HG03045 (cell line): ENCODE results near the gene SIGLEC9.

Experiments used
- ATAC-seq: cut with Tn5 transposase; IDR thresholded peaks from one replicate; pipeline ENCODE4 v1.9.1; 2021; ENCODE audit warnings: mild to moderate bottlenecking, moderate library complexity; ENCODE audit not compliant: unreplicated experiment

Gene SIGLEC9

DNA sequence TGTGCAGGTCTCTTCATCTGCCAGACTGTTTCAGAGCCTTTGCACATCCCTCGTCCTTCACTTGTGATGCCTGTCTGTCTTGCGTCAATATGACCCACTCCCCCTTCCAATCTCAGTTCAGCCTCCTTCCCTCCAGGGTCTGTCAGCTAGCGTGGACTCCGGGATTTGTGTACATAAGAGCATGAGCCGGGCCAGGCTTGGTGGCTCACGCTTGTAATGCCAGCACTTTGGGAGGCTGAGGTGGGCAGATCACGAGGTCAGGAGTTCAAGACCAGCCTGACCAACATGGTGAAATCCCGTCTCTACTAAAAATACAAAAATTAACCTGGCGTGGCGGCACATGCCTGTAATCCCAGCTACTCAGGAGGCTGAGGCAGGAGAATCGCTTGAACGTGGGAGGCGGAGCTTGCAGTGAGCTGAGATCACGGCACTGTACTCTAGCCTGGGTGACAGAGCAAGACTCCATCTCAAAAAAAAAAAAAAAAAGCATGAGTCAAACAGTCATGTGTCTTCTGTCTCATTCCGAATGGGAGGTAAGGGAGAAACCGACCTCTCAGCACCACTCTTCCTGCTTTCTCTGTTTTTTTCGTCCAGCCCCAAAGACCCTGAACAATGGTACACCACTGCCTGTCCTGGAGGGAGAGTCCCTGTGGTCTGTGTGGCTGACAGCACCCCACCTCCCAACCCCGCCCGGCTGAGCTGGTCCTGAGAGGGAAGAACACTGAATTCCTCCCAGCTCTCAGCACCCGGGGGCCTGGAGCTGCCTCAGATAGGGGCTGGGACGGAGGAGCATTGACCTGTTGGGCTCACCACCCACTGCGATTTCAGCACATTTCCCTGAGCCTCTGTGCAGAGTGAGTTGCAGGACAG is 2.4 kb upstream of the SIGLEC9 start:
- no peak for ATAC-seq

DNA sequence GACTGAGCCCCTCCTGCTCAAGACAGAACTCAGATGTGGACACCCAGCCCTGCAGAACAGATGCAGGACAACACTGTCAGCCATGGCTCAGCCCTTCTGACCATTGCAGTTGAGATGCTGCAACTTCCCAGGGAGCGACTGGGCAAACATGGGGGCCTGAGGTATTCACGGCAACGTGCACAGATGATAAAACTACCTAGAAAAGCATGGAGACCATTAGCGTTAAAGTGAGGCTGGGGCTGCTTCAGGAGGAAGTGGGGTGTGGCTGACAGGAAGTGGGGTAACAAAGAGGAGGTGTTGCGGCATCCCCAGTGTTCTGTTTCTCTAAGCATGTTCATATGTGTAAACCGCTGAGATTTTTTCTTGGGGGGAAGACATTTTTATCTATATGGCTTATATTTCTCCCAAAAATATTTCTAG is 1.3 kb upstream of the SIGLEC9 start:
- no peak for ATAC-seq

DNA sequence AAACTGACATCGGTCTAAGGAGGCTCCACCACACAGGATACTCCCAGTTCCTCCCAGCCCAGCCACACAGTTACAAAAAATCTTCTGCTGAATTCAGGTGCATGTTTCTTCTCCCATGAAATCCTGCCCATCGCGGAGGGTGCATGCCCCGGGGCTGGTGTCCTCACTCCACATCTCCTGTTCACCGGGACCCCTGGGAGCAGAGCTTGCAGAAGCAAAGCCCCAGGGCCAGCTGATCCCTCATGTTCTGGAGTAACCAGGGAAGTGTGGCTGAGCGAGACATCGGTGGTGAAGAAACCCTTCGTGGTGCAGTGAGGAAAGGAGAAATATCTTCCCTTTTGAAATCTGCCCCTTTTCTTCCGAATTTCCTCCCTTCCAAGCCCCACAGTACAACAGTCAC is 904 bp upstream of the SIGLEC9 start:
- no peak for ATAC-seq

DNA sequence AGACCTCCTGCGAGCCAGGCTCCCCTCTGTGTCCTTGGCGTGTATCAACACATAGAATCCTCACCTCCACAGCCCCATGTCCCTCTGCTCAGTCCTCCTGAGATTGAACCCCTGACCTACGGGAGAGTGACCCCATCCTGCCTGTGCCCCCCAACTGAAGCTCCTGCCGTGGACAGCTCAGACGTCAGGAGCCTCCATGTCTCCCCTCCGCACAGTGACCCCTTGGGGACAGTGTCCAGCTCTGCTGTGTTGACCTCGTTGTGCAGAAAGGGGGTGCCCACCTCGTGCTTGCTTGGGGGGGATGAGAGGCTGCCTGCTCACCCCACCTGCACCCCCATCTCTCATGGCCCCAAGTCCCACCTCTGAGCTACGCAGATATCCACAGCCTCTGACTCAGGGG is 490 bp upstream of the SIGLEC9 start:
- ATAC-seq = no peak

DNA sequence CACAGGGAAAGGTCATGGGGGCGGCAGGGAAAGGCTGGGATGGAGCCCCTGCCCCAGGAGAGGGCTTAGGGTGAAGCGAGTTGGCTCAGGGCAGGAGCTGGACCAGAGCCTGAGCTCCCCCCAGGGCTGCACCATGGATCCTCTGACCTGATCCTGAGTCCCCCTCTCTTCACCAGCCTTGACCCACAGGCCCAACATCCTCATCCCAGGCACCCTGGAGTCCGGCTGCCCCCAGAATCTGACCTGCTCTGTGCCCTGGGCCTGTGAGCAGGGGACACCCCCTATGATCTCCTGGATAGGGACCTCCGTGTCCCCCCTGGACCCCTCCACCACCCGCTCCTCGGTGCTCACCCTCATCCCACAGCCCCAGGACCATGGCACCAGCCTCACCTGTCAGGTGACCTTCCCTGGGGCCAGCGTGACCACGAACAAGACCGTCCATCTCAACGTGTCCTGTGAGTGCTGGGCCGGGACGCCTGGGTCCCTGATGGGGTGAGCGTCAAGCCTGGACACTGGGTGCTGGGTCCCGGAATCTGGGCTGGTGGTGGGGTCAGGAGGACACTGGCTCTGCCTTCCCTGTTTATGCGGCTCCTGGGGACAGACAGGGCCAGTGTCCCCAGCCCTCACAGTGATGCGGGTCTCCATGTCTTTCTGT is 842 bp downstream of the SIGLEC9 start:
- no peak for ATAC-seq

DNA sequence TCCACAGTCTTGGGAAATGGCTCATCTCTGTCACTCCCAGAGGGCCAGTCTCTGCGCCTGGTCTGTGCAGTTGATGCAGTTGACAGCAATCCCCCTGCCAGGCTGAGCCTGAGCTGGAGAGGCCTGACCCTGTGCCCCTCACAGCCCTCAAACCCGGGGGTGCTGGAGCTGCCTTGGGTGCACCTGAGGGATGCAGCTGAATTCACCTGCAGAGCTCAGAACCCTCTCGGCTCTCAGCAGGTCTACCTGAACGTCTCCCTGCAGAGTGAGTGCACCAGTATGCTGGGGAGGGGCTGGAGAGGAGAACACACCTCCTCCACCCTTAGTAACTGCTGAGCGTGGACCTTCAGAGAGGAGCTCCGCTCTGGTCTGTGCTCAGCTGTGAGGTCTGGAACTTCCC is 2.3 kb downstream of the SIGLEC9 start:
- no peak for ATAC-seq

DNA sequence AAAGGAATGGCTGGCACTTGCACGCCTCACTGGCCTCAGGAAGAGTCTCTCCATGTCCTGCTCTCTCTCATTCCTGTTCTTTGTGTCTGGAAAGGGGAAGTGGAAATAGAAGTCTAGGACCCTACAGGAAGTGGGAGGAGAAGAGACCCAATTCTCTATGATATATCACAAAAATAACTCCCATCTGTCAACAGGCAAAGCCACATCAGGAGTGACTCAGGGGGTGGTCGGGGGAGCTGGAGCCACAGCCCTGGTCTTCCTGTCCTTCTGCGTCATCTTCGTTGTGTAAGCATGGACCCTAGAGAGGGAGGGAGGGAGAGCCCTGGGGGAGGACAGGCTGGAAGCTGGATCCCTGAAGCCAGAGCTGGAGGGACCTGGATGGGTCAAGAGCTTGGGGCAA is 3.0 kb downstream of the SIGLEC9 start:
- ATAC-seq = no peak

DNA sequence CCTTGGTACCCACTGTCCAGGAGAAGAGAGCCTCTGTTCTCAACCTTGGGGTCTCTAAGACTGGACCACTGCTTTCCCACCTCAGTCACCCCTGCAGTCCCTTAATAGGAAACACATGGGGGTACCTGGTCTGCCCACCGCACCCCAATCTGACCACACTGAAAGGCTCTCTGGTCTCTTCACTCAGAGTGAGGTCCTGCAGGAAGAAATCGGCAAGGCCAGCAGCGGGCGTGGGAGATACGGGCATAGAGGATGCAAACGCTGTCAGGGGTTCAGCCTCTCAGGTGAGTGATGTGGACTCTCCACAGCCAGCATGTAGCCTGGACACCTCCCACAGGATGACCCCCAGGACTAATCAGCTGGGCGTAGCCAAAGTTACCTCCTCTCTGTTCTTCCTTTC is 3.5 kb downstream of the SIGLEC9 start:
- ATAC-seq = no peak

DNA sequence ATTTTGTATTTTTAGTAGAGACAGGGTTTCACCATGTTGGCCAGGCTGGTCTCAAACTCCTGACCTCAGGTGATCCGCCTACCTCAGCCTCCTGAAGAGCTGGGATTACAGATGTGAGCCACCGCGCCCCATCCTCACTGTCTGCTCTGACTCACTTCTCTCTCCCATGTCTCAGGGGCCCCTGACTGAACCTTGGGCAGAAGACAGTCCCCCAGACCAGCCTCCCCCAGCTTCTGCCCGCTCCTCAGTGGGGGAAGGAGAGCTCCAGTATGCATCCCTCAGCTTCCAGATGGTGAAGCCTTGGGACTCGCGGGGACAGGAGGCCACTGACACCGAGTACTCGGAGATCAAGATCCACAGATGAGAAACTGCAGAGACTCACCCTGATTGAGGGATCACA is 5.0 kb downstream of the SIGLEC9 start:
- ATAC-seq = no peak

DNA sequence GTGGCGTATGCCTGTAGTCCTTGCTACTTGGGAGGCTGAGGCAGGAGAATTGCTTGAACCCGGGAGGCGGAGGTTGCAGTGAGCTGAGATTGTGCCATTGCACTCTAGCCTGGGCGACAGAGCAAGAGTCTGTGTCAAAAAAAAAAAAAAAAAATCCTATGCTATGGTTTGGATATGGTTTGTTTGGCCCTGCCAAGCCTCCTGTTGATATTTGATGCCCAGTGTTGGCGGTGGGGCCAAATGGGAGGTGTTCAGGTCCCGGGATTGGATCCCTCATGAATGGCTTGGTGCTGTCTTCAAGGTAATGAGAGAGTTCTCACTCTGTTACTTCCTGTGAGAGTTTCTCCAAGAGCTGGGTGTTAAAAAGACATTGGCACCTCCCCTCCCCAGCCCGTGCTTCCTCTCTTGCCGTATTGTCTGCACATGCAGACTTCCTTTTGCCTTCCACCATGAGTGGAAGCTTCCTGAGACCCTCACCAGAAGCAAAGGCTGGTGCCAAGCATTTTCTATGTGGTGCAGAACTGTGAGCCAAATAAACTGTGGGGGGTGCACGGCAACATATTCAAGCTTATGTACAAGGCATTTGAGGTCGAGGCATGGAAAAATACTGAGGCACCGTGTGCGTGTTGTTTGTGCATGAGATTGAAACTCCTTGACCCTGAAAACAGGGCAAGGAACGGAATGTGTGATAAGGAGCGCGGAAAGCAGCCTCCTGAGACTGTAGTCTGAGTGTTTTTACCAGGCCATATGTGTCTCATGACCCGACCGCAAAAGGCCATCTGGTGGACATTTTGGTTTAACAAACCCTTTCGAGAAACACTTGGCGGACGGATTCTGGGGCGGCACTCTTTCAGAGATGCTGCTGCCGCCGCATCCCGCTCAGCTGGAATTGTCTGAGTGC is 7.3 kb downstream of the SIGLEC9 start:
- ATAC-seq = no peak

DNA sequence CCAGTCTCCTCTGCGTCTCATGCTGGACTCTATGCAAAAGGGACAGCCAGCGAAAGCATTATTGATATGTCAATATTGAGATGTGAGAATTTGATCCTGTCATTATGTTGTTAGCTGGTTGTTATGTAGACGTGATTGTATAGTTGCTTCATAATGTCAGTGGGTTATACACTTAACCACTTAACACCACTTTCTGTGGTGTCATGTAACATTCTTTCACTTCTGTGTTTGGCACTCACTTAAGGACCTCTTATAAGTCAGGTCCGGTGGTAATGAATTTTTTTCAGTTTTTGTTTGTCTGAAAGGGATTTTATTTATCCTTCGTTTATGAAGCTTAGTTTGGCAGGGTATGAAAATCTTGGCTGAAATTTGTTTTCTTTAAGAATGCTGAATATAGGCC is 10.3 kb downstream of the SIGLEC9 start:
- ATAC-seq = no peak

DNA sequence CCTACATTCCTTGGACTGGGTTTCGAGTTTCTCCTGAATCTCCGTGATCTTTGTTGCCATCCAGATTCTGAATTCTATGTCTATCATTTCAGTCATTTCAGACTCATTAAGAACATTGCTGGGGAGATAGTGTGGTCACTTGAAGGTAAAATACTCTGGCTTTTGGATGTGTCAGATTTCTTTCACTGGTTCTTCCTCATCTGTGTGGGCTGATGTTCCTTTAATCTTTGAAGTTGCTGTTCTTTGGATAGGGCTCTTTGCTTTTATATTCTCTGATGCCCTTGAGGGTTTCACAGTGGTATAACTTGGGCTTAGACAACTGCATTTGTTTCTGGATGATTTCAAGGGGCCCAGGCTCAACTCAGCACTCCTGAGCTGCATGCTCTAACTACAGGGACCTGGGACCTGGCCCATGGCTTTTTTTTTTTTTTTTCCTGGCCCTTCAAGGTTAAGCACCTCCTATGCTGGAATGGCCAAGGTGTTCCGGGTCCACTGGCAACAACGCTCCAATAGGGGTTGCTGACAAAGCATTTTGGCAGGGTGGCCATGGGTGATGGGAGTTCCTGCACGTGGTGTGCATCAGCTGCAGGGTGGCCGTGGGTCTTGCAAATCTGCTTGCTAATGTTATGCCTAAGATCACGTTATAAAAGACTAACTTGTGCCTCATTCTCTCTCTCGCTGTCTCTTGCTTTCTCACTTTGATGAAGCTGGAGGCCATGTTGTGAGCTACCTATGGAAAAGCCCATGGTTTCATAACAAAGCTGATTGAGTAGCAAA is 11.5 kb downstream of the SIGLEC9 start:
- no peak for ATAC-seq

DNA sequence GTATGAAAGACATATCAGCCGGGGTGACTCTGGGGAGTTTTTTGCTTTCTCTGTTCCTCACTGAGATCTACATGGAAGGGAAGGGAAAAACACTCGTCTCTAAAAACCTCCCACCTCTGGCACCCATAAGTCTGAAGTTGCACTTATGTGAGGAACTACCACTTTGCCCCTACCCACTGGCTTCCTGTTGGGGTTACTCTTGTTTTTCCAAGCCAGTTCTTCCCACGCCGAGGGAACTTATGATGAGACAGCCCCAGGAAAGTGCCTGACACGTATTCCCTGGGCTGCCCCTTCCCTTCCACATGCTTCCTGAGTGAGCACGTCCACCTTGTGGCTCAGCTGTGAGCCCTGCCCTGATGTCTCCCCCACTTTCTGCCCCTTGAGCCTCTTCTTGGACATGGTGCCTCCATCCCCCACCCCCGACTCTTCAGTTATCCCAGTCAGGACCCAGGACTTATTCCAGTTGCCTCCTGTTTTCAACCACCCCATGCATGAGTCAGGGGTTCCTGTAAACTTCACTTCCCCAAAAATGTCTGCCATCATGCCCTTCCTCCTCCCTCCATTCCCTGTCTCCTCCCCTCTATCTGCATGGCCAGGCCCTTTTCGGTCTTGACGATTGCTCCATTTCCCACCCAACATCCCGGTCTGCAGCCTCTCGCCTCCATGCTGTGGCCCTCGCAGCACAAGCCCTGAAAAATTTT is 12.3 kb downstream of the SIGLEC9 start:
- no peak for ATAC-seq

DNA sequence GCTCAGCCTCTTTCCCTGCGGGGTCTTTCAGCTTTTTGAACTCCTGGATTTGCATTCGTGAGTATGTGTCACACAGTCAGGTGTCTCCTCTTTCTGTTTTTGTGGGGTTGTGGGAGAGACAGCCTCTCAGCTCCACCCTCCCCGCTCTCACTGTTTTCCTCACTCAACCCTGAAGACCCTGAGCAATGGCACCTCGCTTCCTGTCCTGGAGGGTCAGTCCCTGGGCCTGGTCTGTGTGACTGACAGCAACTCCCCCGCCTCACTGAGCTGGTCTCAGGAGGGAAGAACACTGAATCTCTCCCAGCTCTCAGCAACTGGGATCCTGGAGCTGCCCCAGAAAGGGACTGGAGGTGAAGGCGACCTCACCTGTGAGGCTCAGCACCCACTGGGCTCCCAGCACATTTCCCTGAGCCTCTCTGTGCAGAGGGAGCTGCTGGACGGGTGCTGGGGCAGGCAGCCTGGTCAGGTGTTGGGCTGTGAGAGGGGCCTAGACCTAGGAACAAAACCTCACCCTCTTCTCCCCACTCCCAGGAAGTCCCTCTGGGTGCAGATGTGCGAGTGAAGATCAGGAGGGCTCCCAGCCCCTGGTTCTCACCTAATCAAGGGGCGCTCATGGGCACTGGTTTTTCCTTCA is 13.2 kb downstream of the SIGLEC9 start:
- no peak for ATAC-seq

DNA sequence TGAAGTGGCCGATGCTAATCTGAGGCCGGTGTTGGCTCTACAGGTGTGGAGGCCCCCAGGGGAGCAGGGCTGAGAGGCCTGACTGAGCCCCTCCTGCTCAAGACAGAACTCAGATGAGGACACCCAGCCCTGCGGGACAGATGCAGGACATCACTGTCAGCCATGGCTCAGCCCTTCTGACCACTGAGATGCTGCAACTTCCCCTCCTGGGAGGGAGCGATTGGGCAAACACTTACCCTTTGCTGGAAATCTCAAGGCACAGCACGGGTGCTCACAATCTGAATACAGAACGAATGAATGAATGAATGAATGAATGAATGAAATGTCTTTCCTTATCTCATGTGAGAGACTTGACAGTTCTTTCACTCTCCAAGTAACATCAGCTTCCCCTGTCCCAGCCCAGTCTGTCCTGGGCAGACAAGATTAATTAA is 13.9 kb downstream of the SIGLEC9 start:
- ATAC-seq = no peak

DNA sequence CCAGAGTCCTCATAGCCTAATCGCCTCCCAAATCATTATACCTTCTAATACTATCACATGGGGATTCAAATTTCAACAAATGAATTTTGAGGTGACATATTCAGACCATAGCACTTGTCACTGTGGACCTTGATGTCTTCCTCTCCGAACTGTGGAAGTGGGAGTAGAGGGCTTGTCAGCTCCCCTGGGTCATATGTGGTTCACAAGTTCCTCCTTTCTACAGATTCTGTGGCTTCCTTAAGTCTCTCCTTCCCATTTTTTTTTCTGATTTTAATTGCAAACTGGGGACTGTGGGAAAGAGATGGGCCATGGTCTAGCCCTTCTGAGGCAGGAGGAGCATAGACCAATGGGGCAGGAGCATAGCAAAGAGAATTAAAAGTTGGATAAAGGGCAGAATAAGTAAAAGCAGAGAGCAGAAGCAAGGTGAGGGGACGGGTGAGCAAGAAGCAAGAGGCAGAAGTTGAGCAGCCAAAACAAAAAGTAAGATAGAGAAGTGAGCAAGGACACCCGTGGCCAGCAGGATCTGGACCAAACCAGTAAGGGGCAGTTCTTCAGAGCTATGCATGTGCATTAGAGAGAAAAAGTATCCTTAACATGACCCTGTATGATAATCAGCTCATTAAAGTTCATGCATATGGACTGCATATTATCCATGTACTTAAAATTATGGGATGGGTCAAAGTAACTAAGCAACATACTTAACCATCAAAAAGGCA is 14.8 kb downstream of the SIGLEC9 start:
- ATAC-seq = no peak

DNA sequence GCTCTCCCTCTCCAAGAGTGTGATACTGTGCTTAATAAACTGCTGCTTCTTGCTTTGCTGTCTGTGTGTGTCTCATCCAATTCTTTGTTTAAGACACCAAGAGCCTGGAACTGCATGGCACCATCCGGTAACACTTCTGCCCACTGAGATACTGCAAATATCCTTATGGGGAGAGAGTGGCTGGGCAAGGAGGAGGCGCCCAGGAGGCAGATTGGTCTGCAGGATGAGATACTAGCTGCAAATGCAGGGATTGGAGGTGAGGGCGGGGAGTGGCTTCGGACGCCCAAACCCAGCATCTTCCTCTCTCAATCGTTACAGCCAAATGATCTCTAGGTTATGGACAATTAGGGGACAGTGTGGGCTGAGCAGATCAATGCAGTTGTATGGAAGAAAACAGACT is 15.7 kb downstream of the SIGLEC9 start:
- ATAC-seq = no peak

DNA sequence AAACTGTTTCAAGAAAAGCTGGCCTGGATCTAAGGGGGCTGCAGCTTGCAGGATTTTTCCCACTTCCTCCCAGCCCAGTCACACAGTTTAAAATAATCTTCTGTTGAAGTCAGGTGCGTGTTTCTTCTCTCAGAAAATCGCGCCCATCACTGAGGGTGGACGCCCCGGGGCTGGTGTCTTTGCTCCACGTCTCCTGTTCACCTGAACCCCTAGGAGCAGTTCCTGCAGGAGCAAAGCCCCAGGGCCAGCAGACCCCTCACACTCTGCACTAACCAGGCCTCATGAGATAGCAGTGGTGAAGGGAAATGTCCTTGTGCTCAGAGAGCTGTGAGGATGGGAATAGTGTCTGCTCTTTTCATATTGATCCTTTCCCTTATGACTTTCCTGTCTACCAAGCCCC is 16.5 kb downstream of the SIGLEC9 start:
- ATAC-seq = no peak

DNA sequence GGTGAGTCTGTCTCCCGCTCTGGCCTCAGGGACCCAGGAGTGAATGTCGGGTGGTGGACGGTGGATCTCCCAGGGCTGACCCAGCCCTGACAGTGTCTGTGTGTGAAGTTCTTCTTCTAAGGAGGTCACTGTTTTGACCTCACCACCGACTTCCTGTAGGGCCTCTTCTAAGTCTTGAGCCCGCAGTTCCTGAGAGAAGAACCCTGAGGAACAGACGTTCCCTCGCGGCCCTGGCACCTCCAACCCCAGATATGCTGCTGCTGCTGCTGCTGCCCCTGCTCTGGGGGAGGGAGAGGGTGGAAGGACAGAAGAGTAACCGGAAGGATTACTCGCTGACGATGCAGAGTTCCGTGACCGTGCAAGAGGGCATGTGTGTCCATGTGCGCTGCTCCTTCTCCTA is 17.4 kb downstream of the SIGLEC9 start, which contains the start of gene SIGLEC7:
TSS of gene SIGLEC7 (plus strand) at position 183 of the 400 bp plus-strand sequence. CDS start at position 252, 69 bp downstream.
- ATAC-seq = no peak
